GM12892 (cell line): Measurements from ENCODE around the gene CDSN.

Source experiments
- POLR2A ChIP-seq: IDR thresholded peaks from 2 replicates; pipeline ENCODE4 v1.6.1; 2011; ENCODE audit warnings: low read depth, low read length, control low read depth
- POLR2AphosphoS5 ChIP-seq: IDR thresholded peaks from 2 replicates; pipeline ENCODE4 v1.6.1; 2011; ENCODE audit warnings: low read depth, low read length, control low read depth
- TAF1 ChIP-seq: IDR thresholded peaks from 2 replicates; pipeline ENCODE4 v1.6.1; 2011; ENCODE audit warnings: low read depth, mild to moderate bottlenecking, control low read depth, low read length, borderline replicate concordance

- TF ChIP-seq TAF1 (no peak), POLR2A (no peak), POLR2AphosphoS5 (no peak)
These were observed 45.7 kb upstream of the CDSN start for GRCh38 chr6:31165986-31166385.
